Measurements from ENCODE around the gene VTI1A.

The VTI1A gene

DNA sequence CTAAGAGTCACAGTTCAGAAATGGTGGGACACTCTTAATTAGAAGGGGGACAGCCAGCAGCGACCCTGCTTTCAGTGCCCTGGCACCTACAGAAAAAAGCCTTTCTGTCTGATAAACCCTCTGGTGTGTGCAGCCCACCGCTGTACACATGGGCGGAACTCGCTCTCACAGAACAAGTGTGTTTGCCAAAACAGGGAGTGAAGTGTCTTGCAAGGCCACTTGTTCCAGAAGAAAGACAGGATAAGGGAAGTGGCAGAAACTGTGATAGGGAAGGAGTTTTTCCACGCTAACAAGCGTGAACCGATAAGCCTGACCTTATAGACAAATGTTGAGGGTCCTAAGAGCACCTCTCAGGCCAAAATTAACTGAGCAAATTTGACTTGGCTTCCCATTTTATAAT, 299.3 kb downstream of the VTI1A start:
- Histone ChIP-seq H3K4me3 (ENCODE audit: low read length) (no peak overlapping the region), H3K9me3 (ENCODE audit: control insufficient read depth, insufficient read depth, low read length) (no peaks in the 10 kb centered on the region), H3K27ac (ENCODE audit: low read length) (no peak overlapping the region), H3K4me1 (ENCODE audit: control insufficient read depth, insufficient read depth, low read length) (no peaks in the 10 kb centered on the region), H3K27me3 (ENCODE audit: control insufficient read depth, insufficient read depth, low read length) (no peaks in the 10 kb centered on the region), H3K36me3 (ENCODE audit: control insufficient read depth, insufficient read depth, low read length) (no peaks in the 10 kb centered on the region)
- no CpG with 5 or more reads among the region's 7 CpGs for WGBS (ENCODE audit: insufficient coverage, insufficient read length)
- no peak for DNase-seq (ENCODE audit: low read depth, low spot score)

DNA sequence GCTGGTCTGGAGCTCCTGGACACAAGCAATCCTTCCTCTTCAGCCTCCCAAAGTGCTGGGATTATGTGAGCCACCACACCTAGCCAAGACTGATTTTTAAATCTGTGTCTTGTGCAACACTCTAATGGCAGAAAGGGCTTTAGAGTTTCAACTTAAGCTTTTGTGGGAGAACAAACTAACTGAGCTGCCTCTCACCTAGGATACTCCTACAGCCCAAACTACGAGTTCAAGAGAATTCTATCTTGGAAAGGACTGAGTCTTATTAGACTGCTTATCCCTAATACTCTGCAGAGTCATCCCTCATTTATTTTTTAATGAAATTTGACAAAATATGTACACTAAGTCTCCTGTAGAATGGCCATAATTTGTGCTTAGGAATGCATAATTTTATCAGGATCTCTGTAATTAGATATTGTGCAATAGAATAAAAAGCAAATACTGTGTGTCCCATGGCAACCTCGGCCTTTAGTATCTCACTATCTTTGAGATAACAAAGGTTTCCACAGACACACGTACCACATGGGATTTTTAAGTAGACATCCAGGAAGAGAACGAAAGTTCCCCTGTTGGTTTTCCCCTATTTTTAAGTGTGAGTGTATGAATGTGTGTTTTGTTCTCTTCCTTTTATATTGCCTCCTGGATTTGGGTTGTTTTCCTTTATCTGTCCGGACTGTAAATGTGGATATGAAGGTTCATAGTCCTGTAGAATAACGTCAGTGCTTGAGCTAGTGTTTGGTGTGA, 303.6 kb downstream of the VTI1A start:
- H3K27ac ChIP-seq (ENCODE audit: low read length) = no peak overlapping the region
- H3K4me3 ChIP-seq (ENCODE audit: low read length) = no peak overlapping the region
- no peaks in the 10 kb centered on the region for H3K27me3 ChIP-seq (ENCODE audit: control insufficient read depth, insufficient read depth, low read length)
- no peak for DNase-seq (ENCODE audit: low read depth, low spot score)
- no peaks in the 10 kb centered on the region for H3K9me3 ChIP-seq (ENCODE audit: control insufficient read depth, insufficient read depth, low read length)
- no peaks in the 10 kb centered on the region for H3K36me3 ChIP-seq (ENCODE audit: control insufficient read depth, insufficient read depth, low read length)
- no peaks in the 10 kb centered on the region for H3K4me1 ChIP-seq (ENCODE audit: control insufficient read depth, insufficient read depth, low read length)
- WGBS (ENCODE audit: insufficient coverage, insufficient read length) = no CpG with 5 or more reads among the region's 6 CpGs

DNA sequence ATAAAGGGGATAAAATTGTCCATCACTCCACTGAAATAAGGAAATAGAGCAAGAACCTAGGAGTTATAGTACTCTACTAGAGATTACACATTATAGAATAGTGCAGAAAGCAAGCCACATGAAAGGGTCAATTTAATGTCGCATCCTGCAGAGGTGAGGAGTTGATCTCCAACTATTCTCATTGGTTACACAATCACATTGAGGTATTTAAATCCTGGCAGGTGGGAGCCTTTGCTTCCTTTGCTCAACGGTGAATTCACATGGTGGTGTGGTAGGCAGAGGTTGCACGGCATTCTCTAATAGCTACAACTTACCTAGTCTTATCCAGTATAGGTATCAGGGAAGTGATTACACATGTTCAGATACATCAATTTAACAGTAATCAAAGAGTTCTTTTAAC, 304.6 kb downstream of the VTI1A start:
- Histone ChIP-seq H3K4me3 (ENCODE audit: low read length) (no peak overlapping the region), H3K36me3 (ENCODE audit: control insufficient read depth, insufficient read depth, low read length) (no peaks in the 10 kb centered on the region), H3K9me3 (ENCODE audit: control insufficient read depth, insufficient read depth, low read length) (no peaks in the 10 kb centered on the region), H3K27me3 (ENCODE audit: control insufficient read depth, insufficient read depth, low read length) (no peaks in the 10 kb centered on the region), H3K27ac (ENCODE audit: low read length) (no peak overlapping the region), H3K4me1 (ENCODE audit: control insufficient read depth, insufficient read depth, low read length) (no peaks in the 10 kb centered on the region)
- WGBS (ENCODE audit: insufficient coverage, insufficient read length) = no CpG with 5 or more reads among the region's 3 CpGs
- no peak for DNase-seq (ENCODE audit: low read depth, low spot score)

DNA sequence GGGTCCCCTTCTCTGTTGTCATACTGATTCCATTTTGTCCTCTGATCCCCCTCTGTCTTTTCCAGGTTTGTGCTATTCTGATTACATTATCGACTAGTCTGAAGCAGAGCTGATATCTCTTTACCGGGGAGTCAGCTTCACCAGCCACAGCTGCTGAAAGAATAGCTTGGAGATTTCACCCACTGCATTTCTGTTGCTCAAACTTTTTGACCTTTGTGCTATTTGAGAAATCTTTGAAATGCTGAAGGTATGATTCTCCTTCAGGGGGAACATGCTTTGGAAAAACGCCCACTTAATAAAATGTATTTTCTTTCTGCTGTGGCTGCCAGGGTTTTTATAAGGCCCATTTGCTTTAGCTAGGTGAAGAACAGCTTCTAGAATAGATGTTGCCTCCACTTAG, 305.3 kb downstream of the VTI1A start:
- H3K4me3 ChIP-seq (ENCODE audit: low read length) = no peak overlapping the region
- H3K4me1 ChIP-seq (ENCODE audit: control insufficient read depth, insufficient read depth, low read length) = no peaks in the 10 kb centered on the region
- H3K27me3 ChIP-seq (ENCODE audit: control insufficient read depth, insufficient read depth, low read length) = no peaks in the 10 kb centered on the region
- H3K27ac ChIP-seq (ENCODE audit: low read length) = no peak overlapping the region
- no peaks in the 10 kb centered on the region for H3K9me3 ChIP-seq (ENCODE audit: control insufficient read depth, insufficient read depth, low read length)
- H3K36me3 ChIP-seq (ENCODE audit: control insufficient read depth, insufficient read depth, low read length) = no peaks in the 10 kb centered on the region
- no CpG with 5 or more reads among the region's 3 CpGs for WGBS (ENCODE audit: insufficient coverage, insufficient read length)
- no peak for DNase-seq (ENCODE audit: low read depth, low spot score)

DNA sequence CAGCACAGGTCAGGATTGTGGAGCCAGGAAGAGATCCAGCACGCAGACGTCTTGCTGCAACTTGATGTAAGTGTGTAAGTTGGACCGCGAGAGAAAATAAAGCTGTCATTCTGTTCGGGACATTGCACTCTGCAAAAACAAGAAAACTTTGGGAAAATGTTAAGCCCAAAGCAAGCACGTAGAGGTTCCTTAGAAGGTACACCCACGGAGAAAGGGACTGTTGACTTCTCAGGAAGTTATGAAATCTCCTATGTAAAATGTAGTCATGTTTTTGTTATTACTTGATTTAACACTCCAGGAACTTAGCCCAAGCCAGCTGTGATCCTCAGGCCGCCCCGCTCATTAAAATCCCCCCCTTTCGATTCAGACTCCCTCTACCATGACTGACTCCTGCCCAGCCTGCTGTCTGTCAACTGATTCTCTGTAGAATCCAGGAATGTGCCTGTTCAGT, 307.0 kb downstream of the VTI1A start:
- Histone ChIP-seq H3K9me3 (ENCODE audit: control insufficient read depth, insufficient read depth, low read length) (no peaks in the 10 kb centered on the region), H3K4me1 (ENCODE audit: control insufficient read depth, insufficient read depth, low read length) (no peaks in the 10 kb centered on the region), H3K36me3 (ENCODE audit: control insufficient read depth, insufficient read depth, low read length) (no peaks in the 10 kb centered on the region), H3K27me3 (ENCODE audit: control insufficient read depth, insufficient read depth, low read length) (no peaks in the 10 kb centered on the region), H3K27ac (ENCODE audit: low read length) (no peak overlapping the region), H3K4me3 (ENCODE audit: low read length) (no peak overlapping the region)
- DNase-seq (ENCODE audit: low read depth, low spot score) = no peak
- WGBS (ENCODE audit: insufficient coverage, insufficient read length) = no CpG with 5 or more reads among the region's 10 CpGs

DNA sequence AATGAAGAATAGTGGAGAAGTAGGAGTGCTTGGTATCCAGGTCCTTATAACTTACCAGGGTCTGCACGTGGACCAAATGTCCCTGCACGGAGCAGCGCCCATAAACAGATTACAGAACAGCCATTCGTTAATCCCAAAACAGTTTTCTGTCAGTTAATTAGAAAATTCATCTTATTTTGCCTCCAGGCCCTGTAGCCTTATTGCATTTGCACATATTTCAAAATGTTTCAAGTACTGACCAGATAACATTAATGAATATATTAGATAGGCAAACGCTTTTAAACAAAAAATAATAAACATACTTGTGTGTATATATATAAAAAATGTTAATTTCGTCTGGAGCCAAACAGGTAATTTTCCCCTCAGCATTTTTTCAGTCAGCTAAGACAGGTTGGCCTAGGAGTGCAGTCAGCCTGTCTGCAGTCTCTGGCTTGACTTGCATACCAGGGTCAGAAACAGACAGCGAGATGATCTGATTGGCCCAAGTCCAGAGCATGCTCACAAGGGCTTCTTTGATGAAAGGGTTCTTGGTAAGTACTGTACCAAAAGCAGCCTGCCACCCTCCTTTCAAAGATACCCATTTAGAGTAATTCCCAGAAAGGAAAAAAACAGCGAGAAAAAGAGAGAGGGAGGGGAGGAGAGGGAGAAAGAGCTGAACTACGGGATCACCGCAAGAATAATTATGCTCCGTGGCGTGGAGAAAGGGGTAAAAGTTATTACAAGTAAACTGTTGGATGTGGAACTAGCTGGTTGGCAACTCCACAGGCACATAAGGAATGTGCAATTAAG, 308.6 kb downstream of the VTI1A start:
- no peaks in the 10 kb centered on the region for H3K27me3 ChIP-seq (ENCODE audit: control insufficient read depth, insufficient read depth, low read length)
- no peaks in the 10 kb centered on the region for H3K9me3 ChIP-seq (ENCODE audit: control insufficient read depth, insufficient read depth, low read length)
- no peak overlapping the region for H3K4me3 ChIP-seq (ENCODE audit: low read length)
- WGBS (ENCODE audit: insufficient coverage, insufficient read length) = no CpG with 5 or more reads among the region's 12 CpGs
- H3K27ac ChIP-seq (ENCODE audit: low read length) = no peak overlapping the region
- no peak for DNase-seq (ENCODE audit: low read depth, low spot score)
- H3K36me3 ChIP-seq (ENCODE audit: control insufficient read depth, insufficient read depth, low read length) = no peaks in the 10 kb centered on the region
- no peaks in the 10 kb centered on the region for H3K4me1 ChIP-seq (ENCODE audit: control insufficient read depth, insufficient read depth, low read length)

DNA sequence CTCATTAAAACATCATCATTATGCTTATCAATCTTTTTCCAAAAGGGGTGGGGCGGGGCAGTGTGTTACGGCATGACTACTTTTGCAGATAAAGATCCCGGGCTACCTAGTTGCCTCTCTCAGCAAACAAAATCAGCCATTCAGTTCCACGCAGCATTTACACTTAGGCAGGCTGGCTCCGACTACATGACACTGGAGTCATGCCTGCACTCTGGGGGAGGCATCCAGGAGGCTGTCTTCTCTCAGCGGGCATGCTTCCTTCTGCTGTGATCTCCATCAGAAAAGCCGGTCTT, 309.2 kb downstream of the VTI1A start:
- no peaks in the 10 kb centered on the region for H3K27me3 ChIP-seq (ENCODE audit: control insufficient read depth, insufficient read depth, low read length)
- no peaks in the 10 kb centered on the region for H3K9me3 ChIP-seq (ENCODE audit: control insufficient read depth, insufficient read depth, low read length)
- H3K4me1 ChIP-seq (ENCODE audit: control insufficient read depth, insufficient read depth, low read length) = no peaks in the 10 kb centered on the region
- no CpG with 5 or more reads among the region's 7 CpGs for WGBS (ENCODE audit: insufficient coverage, insufficient read length)
- H3K27ac ChIP-seq (ENCODE audit: low read length) = no peak overlapping the region
- H3K36me3 ChIP-seq (ENCODE audit: control insufficient read depth, insufficient read depth, low read length) = no peaks in the 10 kb centered on the region
- no peak overlapping the region for H3K4me3 ChIP-seq (ENCODE audit: low read length)
- DNase-seq (ENCODE audit: low read depth, low spot score) = no peak

DNA sequence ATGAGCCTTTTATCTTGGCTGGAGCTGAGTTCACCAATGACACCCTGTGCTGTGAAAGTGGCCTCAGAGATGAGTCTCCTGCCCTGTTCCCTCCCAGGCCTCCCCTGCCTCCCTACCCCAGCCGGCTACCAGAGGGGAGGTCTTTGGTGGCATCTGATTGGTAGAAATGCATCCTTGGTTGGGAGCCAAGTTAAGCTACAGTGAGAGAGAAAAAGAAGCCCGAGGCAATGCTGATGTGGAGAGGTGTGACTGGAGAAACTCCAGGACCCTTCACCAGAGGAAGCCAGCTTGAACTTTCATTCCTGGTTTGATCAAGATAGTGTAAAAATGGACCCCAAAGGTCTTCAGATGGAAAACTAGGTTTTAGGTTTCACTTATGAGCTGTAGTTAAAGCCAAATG, 311.9 kb downstream of the VTI1A start:
- no peaks in the 10 kb centered on the region for H3K4me1 ChIP-seq (ENCODE audit: control insufficient read depth, insufficient read depth, low read length)
- H3K27ac ChIP-seq (ENCODE audit: low read length) = no peak overlapping the region
- H3K9me3 ChIP-seq (ENCODE audit: control insufficient read depth, insufficient read depth, low read length) = no peaks in the 10 kb centered on the region
- no peak for DNase-seq (ENCODE audit: low read depth, low spot score)
- no peaks in the 10 kb centered on the region for H3K36me3 ChIP-seq (ENCODE audit: control insufficient read depth, insufficient read depth, low read length)
- H3K4me3 ChIP-seq (ENCODE audit: low read length) = no peak overlapping the region
- H3K27me3 ChIP-seq (ENCODE audit: control insufficient read depth, insufficient read depth, low read length) = no peaks in the 10 kb centered on the region
- no CpG with 5 or more reads among the region's 2 CpGs for WGBS (ENCODE audit: insufficient coverage, insufficient read length)

DNA sequence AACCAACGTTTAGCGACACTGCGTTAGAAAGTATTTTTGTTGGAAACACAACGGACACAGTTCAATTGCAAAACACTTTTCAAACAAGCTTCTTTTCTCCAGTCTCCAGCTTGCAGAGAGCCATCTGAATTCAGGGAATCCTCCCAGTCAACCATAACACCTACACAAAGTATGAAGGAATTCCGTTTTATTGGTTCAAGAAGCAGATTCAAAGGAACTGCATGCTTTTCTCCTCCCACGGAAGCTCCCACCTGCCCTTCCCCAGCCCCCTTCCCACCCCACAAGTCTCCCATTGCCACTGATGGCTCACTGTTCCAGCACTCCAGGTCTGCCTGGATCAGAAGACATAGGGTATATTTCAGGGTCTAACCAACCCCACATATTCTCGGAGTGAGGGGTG, 312.5 kb downstream of the VTI1A start:
- no peak for DNase-seq (ENCODE audit: low read depth, low spot score)
- no peaks in the 10 kb centered on the region for H3K9me3 ChIP-seq (ENCODE audit: control insufficient read depth, insufficient read depth, low read length)
- H3K4me1 ChIP-seq (ENCODE audit: control insufficient read depth, insufficient read depth, low read length) = no peaks in the 10 kb centered on the region
- no CpG with 5 or more reads among the region's 7 CpGs for WGBS (ENCODE audit: insufficient coverage, insufficient read length)
- H3K4me3 ChIP-seq (ENCODE audit: low read length) = no peak overlapping the region
- H3K27me3 ChIP-seq (ENCODE audit: control insufficient read depth, insufficient read depth, low read length) = no peaks in the 10 kb centered on the region
- no peaks in the 10 kb centered on the region for H3K36me3 ChIP-seq (ENCODE audit: control insufficient read depth, insufficient read depth, low read length)
- no peak overlapping the region for H3K27ac ChIP-seq (ENCODE audit: low read length)

DNA sequence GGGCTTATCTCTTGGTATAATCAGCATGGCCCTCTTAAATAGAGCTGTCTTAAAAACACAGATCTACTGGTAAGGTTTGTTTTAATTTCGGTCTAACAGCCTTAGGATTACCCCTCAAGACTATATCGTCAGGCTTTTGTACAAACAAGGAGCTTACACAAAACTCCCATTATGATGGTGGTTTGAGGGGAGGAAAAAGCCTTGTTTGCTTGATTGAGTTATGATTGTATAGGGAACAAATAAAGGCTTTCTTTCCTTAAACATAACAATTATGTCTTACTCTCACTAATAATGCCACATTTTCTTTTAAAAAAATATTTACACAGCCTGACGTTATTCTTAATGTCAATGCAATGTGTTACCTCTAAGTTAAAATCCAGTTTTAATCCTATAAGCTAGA, 314.2 kb downstream of the VTI1A start:
- Histone ChIP-seq H3K4me3 (ENCODE audit: low read length) (no peak overlapping the region), H3K9me3 (ENCODE audit: control insufficient read depth, insufficient read depth, low read length) (no peaks in the 10 kb centered on the region), H3K4me1 (ENCODE audit: control insufficient read depth, insufficient read depth, low read length) (no peaks in the 10 kb centered on the region), H3K27me3 (ENCODE audit: control insufficient read depth, insufficient read depth, low read length) (no peaks in the 10 kb centered on the region), H3K36me3 (ENCODE audit: control insufficient read depth, insufficient read depth, low read length) (no peaks in the 10 kb centered on the region), H3K27ac (ENCODE audit: low read length) (no peak overlapping the region)
- DNase-seq (ENCODE audit: low read depth, low spot score) = no peak
- no CpG with 5 or more reads among the region's 3 CpGs for WGBS (ENCODE audit: insufficient coverage, insufficient read length)

Data from iPS DF 6.9 (cell line).